A673 (cell line): Measurements from ENCODE around the gene ACP5. TPM values are rescaled to one million over a fixed set of nuclear protein-coding genes. Genes with fewer than 3 reads are reported as not detected.

Experiments used
- BruUV-seq: library from RNA; stranded (reverse); fragments of 400-500 nt; replicated peaks from 2 replicates; lab custom pipeline; 2021; lab: Mats Ljungman, UMichigan
- CTCF ChIA-PET: fragments of 300-600 bp; sonication (Branson Sonifier 250); formaldehyde crosslinking; loops from one replicate; lab custom pipeline; 2022; ENCODE audit warnings: antibody characterized with exemption; lab: Charles Lee
- POLR2A ChIA-PET: fragments of 300-600 bp; sonication (Branson Sonifier 250); formaldehyde crosslinking; loops from one replicate; lab custom pipeline; 2022; ENCODE audit warnings: antibody characterized with exemption; ENCODE audit not compliant: low non-redundant PET; lab: Charles Lee
- DNase-seq: peaks from one replicate; pipeline ENCODE4 v3.0.0-alpha.2; 2015; ENCODE audit warnings: low spot score
- H3K27ac ChIP-seq: fragments of 200-600 bp; sonication (generic); 2 replicates; pipeline ENCODE4 v1.5.1; 2016; ENCODE audit warnings: mixed run types, low read depth, mild to moderate bottlenecking, mixed read lengths, antibody characterized with exemption, low read length; ENCODE audit not compliant: poor library complexity, severe bottlenecking
- H3K27me3 ChIP-seq: fragments of 200-600 bp; sonication (generic); replicated peaks from 2 replicates; pipeline ENCODE4 v1.6.1; 2017; ENCODE audit warnings: mixed run types, low read depth, mild to moderate bottlenecking, mixed read lengths, antibody characterized with exemption, low read length; ENCODE audit not compliant: insufficient read depth, poor library complexity
- H3K36me3 ChIP-seq: fragments of 200-600 bp; sonication (generic); 2 replicates; pipeline ENCODE4 v1.6.1; 2016; ENCODE audit warnings: mixed run types, mild to moderate bottlenecking, mixed read lengths, antibody characterized with exemption, low read length; ENCODE audit not compliant: insufficient read depth, poor library complexity, severe bottlenecking
- H3K4me1 ChIP-seq: fragments of 200-600 bp; sonication (generic); 2 replicates; pipeline ENCODE4 v1.6.1; 2017; ENCODE audit warnings: mixed run types, mild to moderate bottlenecking, mixed read lengths, antibody characterized with exemption, low read length; ENCODE audit not compliant: insufficient read depth, poor library complexity, severe bottlenecking
- H3K4me3 ChIP-seq: fragments of 200-600 bp; sonication (generic); 2 replicates; pipeline ENCODE4 v1.5.1; 2016; ENCODE audit warnings: low read depth, mixed run types, mild to moderate bottlenecking, mixed read lengths, low read length; ENCODE audit not compliant: poor library complexity, severe bottlenecking
- H3K9me3 ChIP-seq: fragments of 200-600 bp; sonication (generic); 2 replicates; pipeline ENCODE4 v1.6.1; 2016; ENCODE audit warnings: mixed run types, low read depth, mild to moderate bottlenecking, mixed read lengths, antibody characterized with exemption, low read length; ENCODE audit not compliant: poor library complexity, severe bottlenecking
- EZH2 ChIP-seq: fragments of 200-600 bp; sonication (generic); IDR thresholded peaks from 2 replicates; pipeline ENCODE4 v1.6.1; 2017; ENCODE audit warnings: borderline replicate concordance, low read depth, mild to moderate bottlenecking, mixed read lengths, antibody characterized with exemption, low read length; ENCODE audit not compliant: poor library complexity, severe bottlenecking
- intact Hi-C: fragments of 100-400 bp; cut with micrococcal nuclease; formaldehyde crosslinking; loops from one replicate; pipeline ENCODE4 v1.10.0; 2022; ENCODE audit not compliant: unreplicated experiment
- total RNA-seq: library from RNA; stranded (reverse); gene quantifications from 2 replicates; pipeline ENCODE4 v1.2.3, GENCODE V29; 2021
- TF ChIP-seq, protein P1 (sequence below): fragments of 300-800, 200-600 bp; sonication (generic); conservative IDR thresholded peaks from 2 replicates; pipeline ENCODE4 v1.5.1; 2017; ENCODE audit warnings: low read depth, mild to moderate bottlenecking, antibody characterized with exemption, low read length, moderate library complexity, mixed read lengths

The ACP5 gene
- total RNA-seq, 1 experiment from 2014 or later: not detected

DNA sequence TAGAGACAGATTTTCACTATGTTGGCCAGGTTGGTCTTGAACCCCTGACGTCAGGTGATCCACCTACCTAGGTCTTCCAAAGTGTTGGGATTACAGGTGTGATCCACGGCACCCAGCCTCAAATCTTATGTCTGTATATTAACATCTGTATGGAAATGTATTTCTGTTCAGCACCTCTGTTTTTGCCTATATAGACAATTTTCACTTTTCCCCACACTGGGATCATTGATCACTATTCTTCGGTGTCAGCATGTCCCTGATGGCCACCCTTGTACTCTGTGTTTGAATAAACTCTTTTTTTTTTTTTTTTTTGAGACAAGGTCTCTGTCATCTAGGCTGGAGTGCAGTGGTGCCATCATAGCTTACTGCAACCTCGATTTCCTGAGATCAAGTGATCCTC, 16.6 kb upstream of the ACP5 start:
- H3K27me3 ChIP-seq: no peaks in the 10 kb centered on the region
- no peak for DNase-seq
- no peak for TF ChIP-seq EZH2
- TF ChIP-seq, protein P1, sequence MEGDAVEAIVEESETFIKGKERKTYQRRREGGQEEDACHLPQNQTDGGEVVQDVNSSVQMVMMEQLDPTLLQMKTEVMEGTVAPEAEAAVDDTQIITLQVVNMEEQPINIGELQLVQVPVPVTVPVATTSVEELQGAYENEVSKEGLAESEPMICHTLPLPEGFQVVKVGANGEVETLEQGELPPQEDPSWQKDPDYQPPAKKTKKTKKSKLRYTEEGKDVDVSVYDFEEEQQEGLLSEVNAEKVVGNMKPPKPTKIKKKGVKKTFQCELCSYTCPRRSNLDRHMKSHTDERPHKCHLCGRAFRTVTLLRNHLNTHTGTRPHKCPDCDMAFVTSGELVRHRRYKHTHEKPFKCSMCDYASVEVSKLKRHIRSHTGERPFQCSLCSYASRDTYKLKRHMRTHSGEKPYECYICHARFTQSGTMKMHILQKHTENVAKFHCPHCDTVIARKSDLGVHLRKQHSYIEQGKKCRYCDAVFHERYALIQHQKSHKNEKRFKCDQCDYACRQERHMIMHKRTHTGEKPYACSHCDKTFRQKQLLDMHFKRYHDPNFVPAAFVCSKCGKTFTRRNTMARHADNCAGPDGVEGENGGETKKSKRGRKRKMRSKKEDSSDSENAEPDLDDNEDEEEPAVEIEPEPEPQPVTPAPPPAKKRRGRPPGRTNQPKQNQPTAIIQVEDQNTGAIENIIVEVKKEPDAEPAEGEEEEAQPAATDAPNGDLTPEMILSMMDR: no peak
- no peaks in the 10 kb centered on the region for H3K9me3 ChIP-seq
- peaks cover 2% of the 10 kb centered on the region for H3K4me1 ChIP-seq
- H3K4me3 ChIP-seq: no peak overlapping the region
- intact Hi-C loops: no loop called here
- peaks cover 3% of the 10 kb centered on the region for H3K36me3 ChIP-seq
- H3K27ac ChIP-seq: no peak overlapping the region
- CTCF ChIA-PET: interaction anchor here (0.6 to 1.2 kb wide), 2 partner anchors 35 to 159 kb away, joined by 4 to 5 read pairs; partner anchors contain the start of genes ELOF1 and ODAD3
- BruUV-seq: no TSS peak
- POLR2A ChIA-PET: no interaction called here

DNA sequence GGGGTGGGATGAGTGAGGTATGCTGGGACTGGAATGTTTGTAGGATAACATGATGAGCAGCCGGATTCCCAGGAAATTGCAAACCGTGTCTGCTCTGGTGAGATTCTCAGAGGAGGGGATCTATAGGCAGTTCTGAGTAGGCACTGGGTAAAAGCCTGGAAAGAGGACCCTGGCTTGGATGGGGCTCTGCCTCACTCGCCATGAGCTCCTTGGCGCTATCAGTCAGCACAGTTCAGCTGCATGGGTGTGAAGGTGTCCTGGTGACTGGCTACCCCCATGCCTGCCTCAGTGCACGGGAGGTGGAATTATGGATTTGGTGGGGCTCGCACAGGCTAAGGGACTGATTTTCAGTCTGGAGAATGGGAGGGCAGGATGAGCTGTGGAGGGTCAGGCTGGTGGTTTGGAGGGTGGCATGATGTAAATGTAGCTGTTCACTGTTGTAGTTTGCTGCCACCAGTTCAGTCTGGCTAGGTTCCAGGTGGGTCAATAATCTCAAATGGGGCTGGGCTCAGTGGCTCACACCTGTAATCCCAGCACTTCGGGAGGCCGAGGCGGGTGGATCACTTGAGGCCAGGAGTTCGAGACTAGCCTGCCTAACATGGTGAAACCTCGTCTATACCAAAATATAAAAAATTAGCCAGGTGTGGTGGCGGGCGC, 10.7 kb upstream of the ACP5 start:
- Histone ChIP-seq H3K27me3 (no peaks in the 10 kb centered on the region), H3K36me3 (no peaks in the 10 kb centered on the region), H3K4me1 (no peaks in the 10 kb centered on the region), H3K9me3 (no peaks in the 10 kb centered on the region), H3K27ac (no peak overlapping the region), H3K4me3 (no peak overlapping the region)
- CTCF ChIA-PET: interaction anchor here (0.6 kb wide), 1 partner anchor 531 kb away, joined by 3 read pairs; no protein-coding TSS in a partner anchor
- BruUV-seq: no TSS peak
- intact Hi-C loops: loop anchor here (2.0 to 10.0 kb wide), 3 partner anchors 27 to 293 kb away; partner anchors contain the start of gene TSPAN16
- DNase-seq: no peak
- POLR2A ChIA-PET: no interaction called here
- TF ChIP-seq EZH2: no peak
- TF ChIP-seq, protein P1: no peak; the same call in 1 of the 2 replicates

GRCh38 chr19:11587302-11587974, 10.0 kb upstream of the ACP5 start:
- ChIA-PET POLR2A (no interaction called here), CTCF (no interaction called here)
- Histone ChIP-seq H3K9me3 (no peaks in the 10 kb centered on the region), H3K36me3 (no peaks in the 10 kb centered on the region), H3K4me3 (no peak overlapping the region), H3K27me3 (no peaks in the 10 kb centered on the region), H3K27ac (no peak overlapping the region), H3K4me1 (no peaks in the 10 kb centered on the region)
- TF ChIP-seq, protein P1: peak; percentile 92
- TF ChIP-seq EZH2: no peak
- DNase-seq: peak; percentile 89
- intact Hi-C loops: loop anchor here (2.0 to 10.0 kb wide), 3 partner anchors 27 to 293 kb away; partner anchors contain the start of gene TSPAN16
- BruUV-seq: no TSS peak
